Measurements from ENCODE around the gene RNF225. TPM values are rescaled to one million over a fixed set of nuclear protein-coding genes. Genes with fewer than 3 reads are reported as not detected.
A peak's percentile ranks its signal among the peaks of the same experiment; 100 is the strongest.
"Not testable (repeated sequence)": the region's sequence is repeated elsewhere in the genome, so short reads cannot be mapped to it uniquely, and the experiment has no call there.

The RNF225 gene
- polyA plus RNA-seq, 3 donors from 2014 or later, result not detected

- no peak for DNase-seq
- peaks cover 0 to 3% (median 3%) of the 10 kb centered on the region in 3 donors for H3K27me3 Mint-ChIP-seq (ENCODE audit: low read depth in 3 of 3)
- H3K4me3 Mint-ChIP-seq, result no peak overlapping the region
- no peak overlapping the region for H3K27ac Mint-ChIP-seq
- peaks cover 0 to 2% of the 10 kb centered on the region in 2 donors for H3K4me1 Mint-ChIP-seq
- H3K36me3 Mint-ChIP-seq, result no peaks in the 10 kb centered on the region
- no peaks in the 10 kb centered on the region for H3K9me3 Mint-ChIP-seq
Observed at GRCh38 chr19:58368561-58369360, 26.7 kb upstream of the RNF225 start.

- Mint-ChIP-seq H3K4me1 (no peaks in the 10 kb centered on the region), H3K27me3 (ENCODE audit: low read depth in 3 of 3) (peaks cover 0 to 3% (median 2%) of the 10 kb centered on the region in 3 donors), H3K36me3 (no peaks in the 10 kb centered on the region), H3K9me3 (no peaks in the 10 kb centered on the region), H3K4me3 (no peak overlapping the region), H3K27ac (no peak overlapping the region)
- DNase-seq, result no peak
Observed at GRCh38 chr19:58372311-58373133, 22.9 kb upstream of the RNF225 start.

GRCh38 chr19:58374200-58374599 lies 21.3 kb upstream of the RNF225 start:
- DNase-seq, result no peak
- Mint-ChIP-seq H3K9me3 (no peaks in the 10 kb centered on the region), H3K36me3 (no peaks in the 10 kb centered on the region), H3K4me1 (peaks cover 3 to 6% of the 10 kb centered on the region in 2 donors), H3K27ac (no peak overlapping the region), H3K27me3 (ENCODE audit: low read depth in 3 of 3) (peaks cover 0 to 3% (median 2%) of the 10 kb centered on the region in 3 donors), H3K4me3 (no peak overlapping the region)

GRCh38 chr19:58376724-58377123 lies 18.7 kb upstream of the RNF225 start:
- not testable (repeated sequence) for H3K27me3 Mint-ChIP-seq (ENCODE audit: low read depth in 3 of 3); H3K9me3 Mint-ChIP-seq; H3K36me3 Mint-ChIP-seq; H3K27ac Mint-ChIP-seq; DNase-seq; H3K4me3 Mint-ChIP-seq
- H3K4me1 Mint-ChIP-seq, result peaks cover 18 to 23% of the 10 kb centered on the region in 2 donors

- H3K4me1 Mint-ChIP-seq, result peaks cover 26 to 28% of the 10 kb centered on the region in 2 donors
- peak overlapping the region in 4 of 5 donors; percentile 87 to 96 (median 88) for H3K4me3 Mint-ChIP-seq
- peak overlapping the region; percentile 92 to 97 (median 96) for H3K27ac Mint-ChIP-seq
- H3K36me3 Mint-ChIP-seq, result no peaks in the 10 kb centered on the region
- DNase-seq, result no peak
- no peaks in the 10 kb centered on the region for H3K9me3 Mint-ChIP-seq
- H3K27me3 Mint-ChIP-seq (ENCODE audit: low read depth in 3 of 3), result peaks cover 2 to 8% (median 7%) of the 10 kb centered on the region in 3 donors
Observed at GRCh38 chr19:58379246-58379645, 16.2 kb upstream of the RNF225 start.

GRCh38 chr19:58380037-58380661 lies 15.3 kb upstream of the RNF225 start:
- no peaks in the 10 kb centered on the region for H3K36me3 Mint-ChIP-seq
- DNase-seq, result no peak
- H3K27ac Mint-ChIP-seq, result peak overlapping the region; percentile 92 to 97 (median 96)
- H3K4me3 Mint-ChIP-seq, result peak overlapping the region; percentile 87 to 96 (median 89)
- no peaks in the 10 kb centered on the region for H3K9me3 Mint-ChIP-seq
- H3K4me1 Mint-ChIP-seq, result peaks cover 26 to 28% of the 10 kb centered on the region in 2 donors
- peaks cover 4 to 8% (median 7%) of the 10 kb centered on the region in 3 donors for H3K27me3 Mint-ChIP-seq (ENCODE audit: low read depth in 3 of 3)

- Mint-ChIP-seq H3K27ac (peak within 1 kb of the TSS; percentile 95 to 97 (median 96)), H3K27me3 (ENCODE audit: low read depth in 3 of 3) (peaks cover 4 to 9% (median 7%) of the 10 kb centered on the region in 3 donors), H3K4me1 (peaks cover 28 to 30% of the 10 kb centered on the region in 2 donors), H3K9me3 (no peaks in the 10 kb centered on the region), H3K4me3 (peak within 1 kb of the TSS; percentile 87 to 96 (median 89)), H3K36me3 (no peaks in the 10 kb centered on the region)
- DNase-seq, result peak; percentile 98 to 99 (median 99)
Observed at GRCh38 chr19:58380662-58381459, 14.6 kb upstream of the RNF225 start, which contains the start of gene ZNF837. Gene ZNF837 (minus strand): TSS chr19:58381030. CDS start chr19:58369332, 11,698 bp downstream.

GRCh38 chr19:58381460-58382212 lies 13.8 kb upstream of the RNF225 start:
- H3K9me3 Mint-ChIP-seq, result no peaks in the 10 kb centered on the region
- H3K27ac Mint-ChIP-seq, result peak overlapping the region; percentile 94 to 96 (median 95)

GRCh38 chr19:58382997-58383603 lies 12.4 kb upstream of the RNF225 start:
- Mint-ChIP-seq H3K9me3 (no peaks in the 10 kb centered on the region), H3K27me3 (ENCODE audit: low read depth in 3 of 3) (peaks cover 16 to 21% (median 17%) of the 10 kb centered on the region in 3 donors), H3K36me3 (no peaks in the 10 kb centered on the region), H3K4me1 (peaks cover 42 to 48% of the 10 kb centered on the region in 2 donors), H3K4me3 (peak overlapping the region in 2 of 5 donors; percentile 21 to 60), H3K27ac (peak overlapping the region in 4 of 6 donors; percentile 34 to 92 (median 58))
- DNase-seq, result no peak

More at GRCh38 chr19:58381460-58382212, 13.8 kb upstream of the RNF225 start:
- Mint-ChIP-seq H3K4me1 (peaks cover 28 to 35% of the 10 kb centered on the region in 2 donors), H3K27me3 (ENCODE audit: low read depth in 3 of 3) (peaks cover 7 to 10% (median 9%) of the 10 kb centered on the region in 3 donors), H3K36me3 (no peaks in the 10 kb centered on the region), H3K4me3 (peak overlapping the region; percentile 87 to 96 (median 89))
- no peak for DNase-seq

GRCh38 chr19:58385313-58385890 lies 10.1 kb upstream of the RNF225 start:
- peaks cover 39 to 47% of the 10 kb centered on the region in 2 donors for H3K4me1 Mint-ChIP-seq
- no peaks in the 10 kb centered on the region for H3K9me3 Mint-ChIP-seq

GRCh38 chr19:58385891-58386575 lies 9.4 kb upstream of the RNF225 start:
- peaks cover 11 to 12% (median 12%) of the 10 kb centered on the region in 3 donors for H3K36me3 Mint-ChIP-seq
- H3K27ac Mint-ChIP-seq, result peak overlapping the region; percentile 96 to 99 (median 96)
- peaks cover 44 to 49% of the 10 kb centered on the region in 2 donors for H3K4me1 Mint-ChIP-seq
- no peak for DNase-seq
- peak overlapping the region; percentile 89 to 96 (median 94) for H3K4me3 Mint-ChIP-seq
- H3K9me3 Mint-ChIP-seq, result no peaks in the 10 kb centered on the region
- peaks cover 15 to 19% (median 15%) of the 10 kb centered on the region in 3 donors for H3K27me3 Mint-ChIP-seq (ENCODE audit: low read depth in 3 of 3)

More at GRCh38 chr19:58385313-58385890, 10.1 kb upstream of the RNF225 start:
- DNase-seq, result no peak
- H3K4me3 Mint-ChIP-seq, result peak overlapping the region; percentile 63 to 96 (median 93)
- H3K27ac Mint-ChIP-seq, result peak overlapping the region; percentile 96 to 99 (median 96)
- peaks cover 7% of the 10 kb centered on the region in 3 donors for H3K36me3 Mint-ChIP-seq
- H3K27me3 Mint-ChIP-seq (ENCODE audit: low read depth in 3 of 3), result peaks cover 16 to 21% (median 17%) of the 10 kb centered on the region in 3 donors
